Measurements from ENCODE around the gene KRTAP24-1.

The KRTAP24-1 gene

GRCh38 chr21:30282850-30283249 lies at the start of gene KRTAP24-1:
Gene KRTAP24-1, minus strand, starts transcription at chr21:30282950. Its CDS starts 18 bp downstream, at chr21:30282932.
- DNase-seq = no peak

- DNase-seq = no peak
These were observed 46.6 kb upstream of the KRTAP24-1 start for GRCh38 chr21:30329203-30329875.

GRCh38 chr21:30326390-30326789 lies 43.6 kb upstream of the KRTAP24-1 start:
- no peak for DNase-seq

GRCh38 chr21:30320215-30320614 lies 37.5 kb upstream of the KRTAP24-1 start, which contains the start of gene KRTAP26-1:
Gene KRTAP26-1, minus strand, starts transcription at chr21:30320315. Its CDS starts 280 bp downstream, at chr21:30320035.
- no peak for DNase-seq

- DNase-seq = no peak
These were observed 33.0 kb upstream of the KRTAP24-1 start for GRCh38 chr21:30315701-30316100.

- no peak for DNase-seq
These were observed 24.1 kb upstream of the KRTAP24-1 start for GRCh38 chr21:30306884-30307283.

- no peak for DNase-seq
These were observed 22.4 kb upstream of the KRTAP24-1 start for GRCh38 chr21:30305136-30305535.

GRCh38 chr21:30289215-30289614 lies 6.5 kb upstream of the KRTAP24-1 start, which contains the start of gene KRTAP25-1:
Gene KRTAP25-1, minus strand, starts transcription at chr21:30289514. Its CDS starts 24 bp downstream, at chr21:30289490.
- DNase-seq = no peak

- DNase-seq = no peak
These were observed 11.1 kb downstream of the KRTAP24-1 start for GRCh38 chr21:30271611-30272010.

GRCh38 chr21:30271156-30271555 lies 11.6 kb downstream of the KRTAP24-1 start:
- DNase-seq = no peak

GRCh38 chr21:30269803-30270530 lies 12.8 kb downstream of the KRTAP24-1 start:
- no peak for DNase-seq

- DNase-seq = no peak
These were observed 14.0 kb downstream of the KRTAP24-1 start for GRCh38 chr21:30268608-30269197.

- DNase-seq = no peak
These were observed 25.0 kb downstream of the KRTAP24-1 start for GRCh38 chr21:30257773-30258172.

GRCh38 chr21:30256100-30256499 lies 26.6 kb downstream of the KRTAP24-1 start:
- no peak for DNase-seq

- no peak for DNase-seq
These were observed 27.1 kb downstream of the KRTAP24-1 start for GRCh38 chr21:30255679-30256078.

GRCh38 chr21:30251781-30252180 lies 31.0 kb downstream of the KRTAP24-1 start:
- no peak for DNase-seq

GRCh38 chr21:30249936-30250335 lies 32.8 kb downstream of the KRTAP24-1 start:
- no peak for DNase-seq

- no peak for DNase-seq
These were observed 33.9 kb downstream of the KRTAP24-1 start for GRCh38 chr21:30248844-30249243.

- no peak for DNase-seq
These were observed 37.7 kb downstream of the KRTAP24-1 start for GRCh38 chr21:30245061-30245460.

GRCh38 chr21:30243691-30244090 lies 39.1 kb downstream of the KRTAP24-1 start:
- no peak for DNase-seq

- no peak for DNase-seq
These were observed 42.1 kb downstream of the KRTAP24-1 start for GRCh38 chr21:30240661-30241060.

- no peak for DNase-seq
These were observed 44.6 kb downstream of the KRTAP24-1 start for GRCh38 chr21:30238168-30238567.

GRCh38 chr21:30234643-30235042 lies 48.1 kb downstream of the KRTAP24-1 start:
- DNase-seq = no peak

GRCh38 chr21:30234050-30234449 lies 48.7 kb downstream of the KRTAP24-1 start:
- DNase-seq = no peak
